ENCODE data around the gene MAGI2. TPM values are rescaled to one million over a fixed set of nuclear protein-coding genes. Genes with fewer than 3 reads are reported as not detected.

The MAGI2 gene
- total and polyA plus RNA-seq, 8 donors, result 6.1 to 9.2 (median 7.1) TPM

- H3K9me3 ChIP-seq, result peaks cover 0 to 6% of the 10 kb centered on the region in 2 donors
- H3K4me3 ChIP-seq, result no peak overlapping the region
- H3K36me3 ChIP-seq, result no peaks in the 10 kb centered on the region
- H3K4me1 ChIP-seq, result no peaks in the 10 kb centered on the region
- TF ChIP-seq, protein P1, sequence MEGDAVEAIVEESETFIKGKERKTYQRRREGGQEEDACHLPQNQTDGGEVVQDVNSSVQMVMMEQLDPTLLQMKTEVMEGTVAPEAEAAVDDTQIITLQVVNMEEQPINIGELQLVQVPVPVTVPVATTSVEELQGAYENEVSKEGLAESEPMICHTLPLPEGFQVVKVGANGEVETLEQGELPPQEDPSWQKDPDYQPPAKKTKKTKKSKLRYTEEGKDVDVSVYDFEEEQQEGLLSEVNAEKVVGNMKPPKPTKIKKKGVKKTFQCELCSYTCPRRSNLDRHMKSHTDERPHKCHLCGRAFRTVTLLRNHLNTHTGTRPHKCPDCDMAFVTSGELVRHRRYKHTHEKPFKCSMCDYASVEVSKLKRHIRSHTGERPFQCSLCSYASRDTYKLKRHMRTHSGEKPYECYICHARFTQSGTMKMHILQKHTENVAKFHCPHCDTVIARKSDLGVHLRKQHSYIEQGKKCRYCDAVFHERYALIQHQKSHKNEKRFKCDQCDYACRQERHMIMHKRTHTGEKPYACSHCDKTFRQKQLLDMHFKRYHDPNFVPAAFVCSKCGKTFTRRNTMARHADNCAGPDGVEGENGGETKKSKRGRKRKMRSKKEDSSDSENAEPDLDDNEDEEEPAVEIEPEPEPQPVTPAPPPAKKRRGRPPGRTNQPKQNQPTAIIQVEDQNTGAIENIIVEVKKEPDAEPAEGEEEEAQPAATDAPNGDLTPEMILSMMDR (IDR thresholded peaks at IDR 0.05), result no peak
- intact Hi-C loops (cut with DNase I), result no loop called here
- no peak for DNase-seq
- H3K27ac ChIP-seq, result no peak overlapping the region
- no peaks in the 10 kb centered on the region for H3K27me3 ChIP-seq
- ATAC-seq, result no peak
Measured at GRCh38 chr7:79357101-79357500, 96.4 kb downstream of the MAGI2 start.

- H3K4me3 ChIP-seq, result no peak overlapping the region
- H3K36me3 ChIP-seq, result no peaks in the 10 kb centered on the region
- H3K4me1 ChIP-seq, result no peaks in the 10 kb centered on the region
- no peaks in the 10 kb centered on the region for H3K27me3 ChIP-seq
- TF ChIP-seq, protein P1 (IDR thresholded peaks at IDR 0.05), result no peak
- peak in 1 of 4 donors; percentile 20 for DNase-seq
- H3K9me3 ChIP-seq, result no peaks in the 10 kb centered on the region
- intact Hi-C loops (cut with DNase I), result no loop called here
- H3K27ac ChIP-seq, result no peak overlapping the region
- ATAC-seq, result no peak
Measured at GRCh38 chr7:79353720-79354468, 99.6 kb downstream of the MAGI2 start.

DNA sequence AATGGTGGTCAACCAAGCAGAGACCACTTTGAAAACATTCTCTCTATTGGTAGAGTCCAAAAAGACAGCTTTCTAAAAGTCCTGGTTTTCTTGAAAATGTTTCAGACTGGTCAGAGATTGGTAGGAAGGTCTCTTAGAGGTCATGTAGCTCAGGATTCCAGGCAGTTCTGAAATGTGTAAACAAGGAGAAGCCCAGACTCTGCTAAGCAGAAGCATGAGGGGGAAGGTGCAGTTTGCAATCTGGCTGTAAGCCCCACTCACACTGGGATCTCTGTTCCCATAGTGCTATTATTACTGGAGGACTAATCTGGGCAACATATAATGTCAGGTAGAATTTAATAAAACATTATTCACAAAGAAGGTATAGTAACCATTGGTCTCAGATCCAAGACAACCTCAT, 101.1 kb downstream of the MAGI2 start:
- no peaks in the 10 kb centered on the region for H3K27me3 ChIP-seq
- ATAC-seq (no peak), DNase-seq (no peak)
- H3K4me3 ChIP-seq, result no peak overlapping the region
- TF ChIP-seq, protein P1 (IDR thresholded peaks at IDR 0.05), result no peak
- H3K27ac ChIP-seq, result no peak overlapping the region
- no peaks in the 10 kb centered on the region for H3K36me3 ChIP-seq
- H3K9me3 ChIP-seq, result no peaks in the 10 kb centered on the region
- no peaks in the 10 kb centered on the region for H3K4me1 ChIP-seq
- intact Hi-C loops (cut with DNase I), result no loop called here

DNA sequence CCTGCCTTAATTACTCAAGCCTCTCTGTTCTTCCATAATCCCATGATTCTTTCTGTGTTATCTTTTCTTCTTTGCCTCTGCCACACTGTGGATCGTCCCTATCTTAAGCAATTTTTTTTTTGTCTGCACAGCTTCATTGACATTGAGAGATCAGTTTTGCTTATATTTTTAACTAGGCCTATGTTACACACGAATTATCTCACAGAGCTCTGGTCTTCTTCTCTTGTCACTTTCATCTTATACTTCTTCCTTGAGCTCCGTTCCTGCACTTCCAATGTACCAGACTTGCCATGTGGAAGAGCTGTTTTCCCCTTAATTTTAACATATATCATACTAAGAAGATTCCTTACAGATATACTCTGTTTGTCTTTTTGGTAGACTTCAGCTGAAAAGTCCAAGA, 106.1 kb downstream of the MAGI2 start:
- no peak for ATAC-seq
- DNase-seq, result no peak
- H3K27ac ChIP-seq, result no peak overlapping the region

GRCh38 chr7:79341902-79342301, 111.6 kb downstream of the MAGI2 start:
- no peak for DNase-seq
- intact Hi-C loops (cut with DNase I), result no loop called here

More for the DNA sequence above, 106.1 kb downstream of the MAGI2 start:
- H3K27me3 ChIP-seq, result no peaks in the 10 kb centered on the region
- no peaks in the 10 kb centered on the region for H3K36me3 ChIP-seq
- no peaks in the 10 kb centered on the region for H3K9me3 ChIP-seq
- TF ChIP-seq, protein P1 (IDR thresholded peaks at IDR 0.05), result no peak
- H3K4me3 ChIP-seq, result no peak overlapping the region
- H3K4me1 ChIP-seq, result no peaks in the 10 kb centered on the region
- intact Hi-C loops (cut with DNase I), result no loop called here

More at GRCh38 chr7:79341902-79342301, 111.6 kb downstream of the MAGI2 start:
- no peak overlapping the region for H3K27ac ChIP-seq
- H3K27me3 ChIP-seq, result no peaks in the 10 kb centered on the region
- ATAC-seq, result no peak
- no peaks in the 10 kb centered on the region for H3K9me3 ChIP-seq
- TF ChIP-seq, protein P1 (IDR thresholded peaks at IDR 0.05), result no peak
- H3K4me3 ChIP-seq, result no peak overlapping the region
- H3K4me1 ChIP-seq, result no peaks in the 10 kb centered on the region
- no peaks in the 10 kb centered on the region for H3K36me3 ChIP-seq

Measured in left lung (tissue), 10 donors.